HEK293T (cell line): ENCODE results near the gene SAMHD1.
"Not testable (repeated sequence)": the region's sequence is repeated elsewhere in the genome, so short reads cannot be mapped to it uniquely, and the experiment has no call there.

ENCODE experiments used
- CTCF ChIA-PET: fragments of 350-600 bp; formaldehyde crosslinking; extraction: SDS; loops from one replicate; lab custom pipeline; 2021; ENCODE audit warnings: antibody characterized with exemption, inconsistent platforms; lab: Yijun Ruan, JAX
- POLR2A ChIA-PET: fragments of 350-600 bp; formaldehyde crosslinking; extraction: SDS; loops from one replicate; lab custom pipeline; 2020; ENCODE audit warnings: antibody characterized with exemption, inconsistent platforms; lab: Yijun Ruan, JAX
- DNase-seq: peaks from one replicate; pipeline ENCODE4 v3.0.0; 2012; ENCODE audit warnings: mixed read lengths; ENCODE audit errors: extremely low spot score
- ARNT ChIP-seq: fragments of 450-650 bp; IDR thresholded peaks from 2 replicates; pipeline ENCODE4 v1.6.1; 2017; ENCODE audit warnings: mild to moderate bottlenecking
- BHLHE40 ChIP-seq: fragments of 450-650 bp; IDR thresholded peaks from 2 replicates; pipeline ENCODE4 v1.6.1; 2016; ENCODE audit warnings: mild to moderate bottlenecking, moderate library complexity, borderline replicate concordance
- CTBP1 ChIP-seq: fragments of 450-650 bp; IDR thresholded peaks from 2 replicates; pipeline ENCODE4 v1.6.1; 2016; ENCODE audit warnings: borderline replicate concordance
- ELF4 ChIP-seq: fragments of 450-650 bp; IDR thresholded peaks from 2 replicates; pipeline ENCODE4 v1.6.1; 2017; ENCODE audit warnings: antibody characterized with exemption
- FOXA1 ChIP-seq: fragments of 450-650 bp; IDR thresholded peaks from 2 replicates; pipeline ENCODE4 v1.6.1; 2016; ENCODE audit warnings: mild to moderate bottlenecking
- FOXK2 ChIP-seq: fragments of 450-650 bp; IDR thresholded peaks from 2 replicates; pipeline ENCODE4 v1.6.1; 2016; ENCODE audit warnings: mild to moderate bottlenecking
- FOXM1 ChIP-seq: fragments of 450-650 bp; IDR thresholded peaks from 2 replicates; pipeline ENCODE4 v1.6.1; 2017; ENCODE audit warnings: mild to moderate bottlenecking, borderline replicate concordance
- HDGF ChIP-seq: fragments of 450-650 bp; IDR thresholded peaks from 2 replicates; pipeline ENCODE4 v1.6.1; 2017; ENCODE audit warnings: antibody characterized with exemption, borderline replicate concordance
- L3MBTL2 ChIP-seq: fragments of 450-650 bp; conservative IDR thresholded peaks from 2 replicates; pipeline ENCODE4 v1.6.1; 2016; ENCODE audit warnings: mild to moderate bottlenecking
- LEF1 ChIP-seq: fragments of 450-650 bp; IDR thresholded peaks from 2 replicates; pipeline ENCODE4 v1.6.1; 2017; ENCODE audit warnings: mild to moderate bottlenecking, borderline replicate concordance
- NFRKB ChIP-seq: fragments of 450-650 bp; IDR thresholded peaks from 2 replicates; pipeline ENCODE4 v1.6.1; 2016; ENCODE audit warnings: mild to moderate bottlenecking, moderate library complexity
- PKNOX1 ChIP-seq: fragments of 450-650 bp; IDR thresholded peaks from 2 replicates; pipeline ENCODE4 v1.6.1; 2016
- SP1 ChIP-seq: fragments of 450-650 bp; IDR thresholded peaks from 2 replicates; pipeline ENCODE4 v1.6.1; 2017
- SUZ12 ChIP-seq: fragments of 450-650 bp; IDR thresholded peaks from 2 replicates; pipeline ENCODE4 v1.6.1; 2016; ENCODE audit warnings: mild to moderate bottlenecking
- TARDBP ChIP-seq: fragments of 450-650 bp; IDR thresholded peaks from 2 replicates; pipeline ENCODE4 v1.6.1; 2016
- ZNF384 ChIP-seq: fragments of 450-650 bp; IDR thresholded peaks from 2 replicates; pipeline ENCODE4 v1.6.1; 2016

The SAMHD1 gene

GRCh38 chr20:36969478-36970186 lies 18.1 kb upstream of the SAMHD1 start:
- DNase-seq, result no peak
- ChIA-PET POLR2A (no interaction called here), CTCF (no interaction called here)
- TF ChIP-seq ARNT (no peak), FOXK2 (no peak), CTBP1 (no peak), ZNF384 (no peak), BHLHE40 (no peak), PKNOX1 (no peak), LEF1 (no peak), SP1 (no peak)

- ChIA-PET POLR2A (no interaction called here), CTCF (no interaction called here)
- no peak for DNase-seq
- TF ChIP-seq FOXK2 (no peak), NFRKB (no peak)
These were observed 17.5 kb upstream of the SAMHD1 start for GRCh38 chr20:36969051-36969450.

- CTCF ChIA-PET, result no interaction called here
- DNase-seq, result no peak
- POLR2A ChIA-PET, result no interaction called here
- TF ChIP-seq PKNOX1, result no peak
These were observed 16.1 kb upstream of the SAMHD1 start for GRCh38 chr20:36967636-36968035.

- POLR2A ChIA-PET, CTCF ChIA-PET, DNase-seq: not testable (repeated sequence)
These were observed 15.5 kb upstream of the SAMHD1 start for GRCh38 chr20:36966965-36967364.

- POLR2A ChIA-PET, DNase-seq, CTCF ChIA-PET: not testable (repeated sequence)
These were observed 10.9 kb upstream of the SAMHD1 start for GRCh38 chr20:36962354-36962941.

- TF ChIP-seq HDGF (no peak), FOXK2 (no peak), CTBP1 (no peak), SP1 (no peak), LEF1 (no peak), L3MBTL2 (no peak), SUZ12 (no peak), FOXA1 (no peak), PKNOX1 (no peak), NFRKB (no peak), BHLHE40 (no peak)
- CTCF ChIA-PET, result no interaction called here
- no peak for DNase-seq
- POLR2A ChIA-PET, result no interaction called here
These were observed 7.7 kb upstream of the SAMHD1 start for GRCh38 chr20:36959242-36959641.

GRCh38 chr20:36957875-36958667 lies 6.6 kb upstream of the SAMHD1 start:
- POLR2A ChIA-PET, result no interaction called here
- TF ChIP-seq PKNOX1, result no peak
- no peak for TF ChIP-seq CTBP1
- no peak for TF ChIP-seq L3MBTL2
- no peak for TF ChIP-seq ZNF384
- TF ChIP-seq BHLHE40, result no peak
- no peak for TF ChIP-seq SP1
- TF ChIP-seq LEF1, result no peak
- TF ChIP-seq ELF4, result no peak
- no peak for TF ChIP-seq FOXK2
- no peak for TF ChIP-seq TARDBP
- TF ChIP-seq HDGF, result no peak
- TF ChIP-seq ARNT, result no peak
- TF ChIP-seq NFRKB, result no peak
- no peak for TF ChIP-seq SUZ12
- TF ChIP-seq FOXA1, result no peak
- TF ChIP-seq FOXM1, result no peak
- CTCF ChIA-PET, result no interaction called here
- no peak for DNase-seq
